Thyroid gland (tissue), 4 donors: ENCODE data around the gene HIPK2.

Experiments
- POLR2A ChIP-seq, 2 donors: fragments of 450-650 bp; IDR thresholded peaks; one replicate each; pipeline ENCODE4 v1.6.1; 2017; ENCODE audit warnings: antibody characterized with exemption in 2 of 2, mild to moderate bottlenecking in 2 of 2, moderate library complexity in 1 of 2
- TF ChIP-seq, protein P1 (sequence below), 6 experiments: fragments of 200-600 bp in 3 of 6; fragments of 450-650 bp in 3 of 6; sonication (generic) in 3 of 6; IDR thresholded peaks; one replicate each; pipeline ENCODE4 v1.5.1; 2016 to 2019; ENCODE audit warnings: antibody characterized with exemption in 6 of 6, mild to moderate bottlenecking in 2 of 6, inconsistent platforms in 1 of 6, moderate library complexity in 1 of 6

DNA sequence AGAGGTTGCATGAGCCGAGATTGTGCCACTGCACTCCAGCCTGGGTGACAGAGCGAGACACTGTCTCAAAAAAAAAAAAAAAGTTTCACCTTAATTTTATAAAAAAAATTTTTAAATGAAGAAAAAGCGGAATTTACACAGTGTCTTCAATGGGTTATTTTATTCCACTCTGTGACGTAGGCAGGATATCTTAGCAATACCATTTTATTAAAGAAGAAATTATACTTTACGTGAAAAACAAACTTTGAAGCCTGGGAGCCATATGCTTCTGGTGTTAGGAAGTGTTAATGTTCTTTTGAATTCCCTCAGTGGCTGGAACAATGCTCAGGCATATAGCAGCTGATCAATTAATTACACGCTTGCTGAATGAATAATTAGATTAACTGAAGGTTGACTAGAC, 176.6 kb downstream of the HIPK2 start:
- TF ChIP-seq POLR2A (IDR thresholded peaks at IDR 0.05): no peak
- TF ChIP-seq, protein P1, sequence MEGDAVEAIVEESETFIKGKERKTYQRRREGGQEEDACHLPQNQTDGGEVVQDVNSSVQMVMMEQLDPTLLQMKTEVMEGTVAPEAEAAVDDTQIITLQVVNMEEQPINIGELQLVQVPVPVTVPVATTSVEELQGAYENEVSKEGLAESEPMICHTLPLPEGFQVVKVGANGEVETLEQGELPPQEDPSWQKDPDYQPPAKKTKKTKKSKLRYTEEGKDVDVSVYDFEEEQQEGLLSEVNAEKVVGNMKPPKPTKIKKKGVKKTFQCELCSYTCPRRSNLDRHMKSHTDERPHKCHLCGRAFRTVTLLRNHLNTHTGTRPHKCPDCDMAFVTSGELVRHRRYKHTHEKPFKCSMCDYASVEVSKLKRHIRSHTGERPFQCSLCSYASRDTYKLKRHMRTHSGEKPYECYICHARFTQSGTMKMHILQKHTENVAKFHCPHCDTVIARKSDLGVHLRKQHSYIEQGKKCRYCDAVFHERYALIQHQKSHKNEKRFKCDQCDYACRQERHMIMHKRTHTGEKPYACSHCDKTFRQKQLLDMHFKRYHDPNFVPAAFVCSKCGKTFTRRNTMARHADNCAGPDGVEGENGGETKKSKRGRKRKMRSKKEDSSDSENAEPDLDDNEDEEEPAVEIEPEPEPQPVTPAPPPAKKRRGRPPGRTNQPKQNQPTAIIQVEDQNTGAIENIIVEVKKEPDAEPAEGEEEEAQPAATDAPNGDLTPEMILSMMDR (IDR thresholded peaks at IDR 0.05): no peak
